MM.1S (cell line): Measurements from ENCODE around the gene CNOT2.

Source experiments
- DNase-seq: peaks from one replicate; pipeline ENCODE4 v3.0.0-alpha.2; 2015
- H2AFZ ChIP-seq: fragments of 300-600 bp; sonication (generic); 2 replicates; pipeline ENCODE4 v1.6.0; 2016; ENCODE audit warnings: antibody characterized with exemption, low read length
- H3F3A ChIP-seq: fragments of 300-600 bp; sonication (generic); 2 replicates; pipeline ENCODE4 v1.6.1; 2016; ENCODE audit warnings: mild to moderate bottlenecking, antibody characterized with exemption, low read length, moderate library complexity, mixed read lengths; ENCODE audit not compliant: insufficient read depth
- H3K27ac ChIP-seq: fragments of 300-600 bp; sonication (generic); 2 replicates; pipeline ENCODE4 v1.5.1; 2016; ENCODE audit warnings: mild to moderate bottlenecking, low read length
- H3K27me3 ChIP-seq: fragments of 300-600 bp; sonication (generic); replicated peaks from 2 replicates; pipeline ENCODE4 v1.6.0; 2016; ENCODE audit warnings: low read length; ENCODE audit not compliant: insufficient read depth
- H3K36me3 ChIP-seq: fragments of 300-600 bp; sonication (generic); replicated peaks from 2 replicates; pipeline ENCODE4 v1.6.1; 2016; ENCODE audit warnings: mild to moderate bottlenecking, low read length, mixed read lengths; ENCODE audit not compliant: insufficient read depth
- H3K4me1 ChIP-seq: fragments of 300-600 bp; sonication (generic); 2 replicates; pipeline ENCODE4 v1.6.1; 2016; ENCODE audit warnings: low read length, mixed read lengths
- H3K4me2 ChIP-seq: fragments of 300-600 bp; sonication (generic); 2 replicates; pipeline ENCODE4 v1.6.0; 2016; ENCODE audit warnings: low read depth, low read length
- H3K4me3 ChIP-seq: fragments of 300-600 bp; sonication (generic); 2 replicates; pipeline ENCODE4 v1.5.1; 2016; ENCODE audit warnings: low read length, mixed read lengths
- H3K79me2 ChIP-seq: fragments of 300-600 bp; sonication (generic); 2 replicates; pipeline ENCODE4 v1.6.1; 2016; ENCODE audit warnings: mixed run types, low read length, mixed read lengths
- H3K9ac ChIP-seq: fragments of 300-600 bp; sonication (generic); 2 replicates; pipeline ENCODE4 v1.6.1; 2016; ENCODE audit warnings: low read length, mixed read lengths
- H3K9me2 ChIP-seq: fragments of 300-600 bp; sonication (generic); replicated peaks from 2 replicates; pipeline ENCODE4 v1.6.1; 2016; ENCODE audit warnings: mild to moderate bottlenecking, low read length, mixed read lengths; ENCODE audit not compliant: insufficient read depth
- H3K9me3 ChIP-seq: fragments of 300-600 bp; sonication (generic); replicated peaks from 2 replicates; pipeline ENCODE4 v1.6.1; 2016; ENCODE audit warnings: mild to moderate bottlenecking, low read length, mixed read lengths; ENCODE audit not compliant: insufficient read depth
- H4K20me1 ChIP-seq: fragments of 300-600 bp; sonication (generic); 2 replicates; pipeline ENCODE4 v1.6.1; 2016; ENCODE audit warnings: mild to moderate bottlenecking, low read length, moderate library complexity, mixed read lengths; ENCODE audit not compliant: insufficient read depth
- EZH2 ChIP-seq: fragments of 300-600 bp; sonication (generic); optimal IDR thresholded peaks from 2 replicates; pipeline ENCODE3; 2017; ENCODE audit warnings: low read depth, mild to moderate bottlenecking, antibody characterized with exemption, low read length, mixed read lengths
- EZH2phosphoT487 ChIP-seq: fragments of 300-600 bp; sonication (generic); IDR thresholded peaks from 2 replicates; pipeline ENCODE4 v1.6.1; 2018; ENCODE audit warnings: antibody characterized with exemption, low read length
- TF ChIP-seq, protein P1 (sequence below): fragments of 300-600 bp; sonication (generic); IDR thresholded peaks from 2 replicates; pipeline ENCODE4 v1.5.1; 2016; ENCODE audit warnings: antibody characterized with exemption, low read length, mixed read lengths

The CNOT2 gene

DNA sequence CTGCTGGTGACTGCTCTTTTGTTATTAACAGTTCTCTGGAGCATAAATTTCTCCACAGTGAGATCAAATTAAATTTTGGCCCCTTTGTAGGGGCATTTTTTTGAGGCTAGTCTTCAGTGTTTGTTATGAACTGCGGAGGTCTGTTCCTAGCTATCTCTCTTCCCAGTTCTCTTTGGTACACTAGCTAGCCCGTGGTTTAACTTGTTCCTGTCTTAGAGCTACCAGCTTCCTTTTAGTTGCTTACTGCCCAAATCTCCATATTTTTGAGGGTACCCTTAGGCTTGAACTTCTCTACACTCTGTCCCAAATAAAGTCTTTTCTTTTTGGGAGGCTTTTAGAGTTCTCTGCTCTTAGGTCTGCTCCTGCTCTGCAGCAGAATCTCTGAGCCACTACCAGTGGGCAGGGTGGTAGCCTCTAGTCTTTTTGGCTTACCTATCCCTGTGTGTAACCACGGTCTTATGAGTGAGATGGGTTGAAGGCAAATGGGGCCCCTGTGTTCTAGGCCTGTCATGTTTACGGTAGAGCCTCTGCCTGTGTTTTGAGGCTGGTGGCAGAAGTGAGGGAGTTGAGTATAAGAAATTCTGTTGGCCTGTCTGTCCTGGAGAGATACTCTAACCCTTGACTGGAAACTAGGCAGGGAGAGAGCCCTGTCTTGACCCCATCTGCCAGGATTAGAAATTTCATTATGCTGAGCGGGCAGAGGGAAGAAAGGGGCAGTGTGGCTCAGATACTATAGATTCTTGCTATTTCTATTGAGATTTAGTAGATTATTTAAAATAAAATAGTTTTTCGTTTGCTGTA lies 21.0 kb downstream of the CNOT2 start:
- Histone ChIP-seq H3K9ac (no peak overlapping the region), H3K79me2 (peaks cover 98% of the 10 kb centered on the region), H4K20me1 (peaks cover 7% of the 10 kb centered on the region; the same call in 1 of the 2 replicates), H3K9me3 (no peaks in the 10 kb centered on the region), H3K4me3 (no peak overlapping the region), H3K4me2 (no peak overlapping the region), H3F3A (no peaks in the 10 kb centered on the region), H3K36me3 (no peaks in the 10 kb centered on the region), H3K27ac (no peak overlapping the region), H3K27me3 (no peaks in the 10 kb centered on the region), H3K9me2 (no peaks in the 10 kb centered on the region), H3K4me1 (peaks cover 5% of the 10 kb centered on the region; the same call in 1 of the 2 replicates), H2AFZ (no peak overlapping the region)
- no peak for DNase-seq
- TF ChIP-seq EZH2 (no peak), EZH2phosphoT487 (no peak)
- TF ChIP-seq, protein P1, sequence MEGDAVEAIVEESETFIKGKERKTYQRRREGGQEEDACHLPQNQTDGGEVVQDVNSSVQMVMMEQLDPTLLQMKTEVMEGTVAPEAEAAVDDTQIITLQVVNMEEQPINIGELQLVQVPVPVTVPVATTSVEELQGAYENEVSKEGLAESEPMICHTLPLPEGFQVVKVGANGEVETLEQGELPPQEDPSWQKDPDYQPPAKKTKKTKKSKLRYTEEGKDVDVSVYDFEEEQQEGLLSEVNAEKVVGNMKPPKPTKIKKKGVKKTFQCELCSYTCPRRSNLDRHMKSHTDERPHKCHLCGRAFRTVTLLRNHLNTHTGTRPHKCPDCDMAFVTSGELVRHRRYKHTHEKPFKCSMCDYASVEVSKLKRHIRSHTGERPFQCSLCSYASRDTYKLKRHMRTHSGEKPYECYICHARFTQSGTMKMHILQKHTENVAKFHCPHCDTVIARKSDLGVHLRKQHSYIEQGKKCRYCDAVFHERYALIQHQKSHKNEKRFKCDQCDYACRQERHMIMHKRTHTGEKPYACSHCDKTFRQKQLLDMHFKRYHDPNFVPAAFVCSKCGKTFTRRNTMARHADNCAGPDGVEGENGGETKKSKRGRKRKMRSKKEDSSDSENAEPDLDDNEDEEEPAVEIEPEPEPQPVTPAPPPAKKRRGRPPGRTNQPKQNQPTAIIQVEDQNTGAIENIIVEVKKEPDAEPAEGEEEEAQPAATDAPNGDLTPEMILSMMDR: no peak

DNA sequence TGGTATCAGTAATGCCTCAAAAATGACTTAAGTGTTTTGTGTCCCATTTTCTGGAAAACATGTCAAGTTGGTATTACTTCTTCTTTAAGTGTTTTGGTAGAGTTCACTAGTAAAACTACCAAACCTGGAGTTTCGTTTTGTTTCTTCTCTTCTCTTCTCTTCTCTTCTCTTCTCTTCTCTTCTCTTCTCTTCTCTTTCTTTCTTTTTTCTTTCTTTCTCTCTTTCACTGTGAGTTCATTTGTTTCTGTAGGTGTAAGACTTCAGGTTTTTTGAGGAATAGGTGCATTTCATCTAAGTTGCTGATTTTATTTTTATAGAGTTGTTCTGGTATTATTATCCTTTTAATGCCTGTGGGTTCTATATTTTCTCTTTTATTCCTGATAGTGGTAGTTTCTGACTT lies 21.9 kb downstream of the CNOT2 start:
- Histone ChIP-seq H4K20me1 (peaks cover 4% of the 10 kb centered on the region; the same call in 1 of the 2 replicates), H3K4me1 (peaks cover 7% of the 10 kb centered on the region; the same call in 1 of the 2 replicates), H3F3A (no peaks in the 10 kb centered on the region), H3K36me3 (no peaks in the 10 kb centered on the region), H3K9me2 (no peaks in the 10 kb centered on the region), H3K27ac (no peak overlapping the region), H3K4me2 (no peak overlapping the region), H3K79me2 (peaks cover 98% of the 10 kb centered on the region), H3K27me3 (no peaks in the 10 kb centered on the region), H3K9me3 (no peaks in the 10 kb centered on the region), H3K4me3 (no peak overlapping the region), H2AFZ (no peak overlapping the region), H3K9ac (no peak overlapping the region)
- TF ChIP-seq, protein P1: no peak
- TF ChIP-seq EZH2phosphoT487 (no peak), EZH2 (no peak)
- no peak for DNase-seq

DNA sequence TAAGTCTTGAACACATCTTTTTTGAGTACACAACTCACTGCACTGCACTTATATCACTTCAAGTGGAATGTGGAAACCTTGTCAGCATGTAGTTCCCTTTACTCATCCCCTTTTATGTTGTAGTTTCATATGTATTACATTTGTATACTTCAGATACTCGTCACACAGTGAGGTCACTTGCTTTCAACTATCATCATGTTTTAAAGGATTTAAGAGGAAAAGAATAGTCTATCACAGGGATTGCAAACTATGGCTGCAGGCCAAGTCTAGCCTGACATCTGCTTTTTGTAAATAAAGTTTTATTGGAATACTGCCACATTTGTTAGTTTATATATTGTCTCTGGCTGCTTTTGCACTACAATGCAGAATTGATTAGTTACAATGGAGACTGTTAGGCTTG lies 24.3 kb downstream of the CNOT2 start:
- H3K79me2 ChIP-seq: peaks cover 100% of the 10 kb centered on the region
- H3K9me2 ChIP-seq: no peaks in the 10 kb centered on the region
- H2AFZ ChIP-seq: no peak overlapping the region
- H3K36me3 ChIP-seq: no peaks in the 10 kb centered on the region
- TF ChIP-seq, protein P1: no peak
- no peak for TF ChIP-seq EZH2
- H3K27ac ChIP-seq: no peak overlapping the region
- no peak overlapping the region for H3K4me2 ChIP-seq
- DNase-seq: no peak
- no peaks in the 10 kb centered on the region for H3K27me3 ChIP-seq
- no peak overlapping the region for H3K4me3 ChIP-seq
- H3F3A ChIP-seq: no peaks in the 10 kb centered on the region
- no peaks in the 10 kb centered on the region for H3K9me3 ChIP-seq
- peaks cover 7% of the 10 kb centered on the region; the same call in 1 of the 2 replicates for H3K4me1 ChIP-seq
- H3K9ac ChIP-seq: no peak overlapping the region
- no peaks in the 10 kb centered on the region for H4K20me1 ChIP-seq
